HL-60 (cell line): Measurements from ENCODE around the gene MT1X.

Experiments used
- DNase-seq, 2 experiments: peaks; one replicate each; pipeline ENCODE4 v3.0.0-alpha.2; 2010 to 2020; ENCODE audit warnings: low read depth in 1 of 2, low spot score in 1 of 2
- H3K27ac ChIP-seq: fragments of 250-450 bp; sonication (Bioruptor Pico); replicated peaks from 2 replicates; pipeline ENCODE4 v1.5.1; 2020; ENCODE audit warnings: mild to moderate bottlenecking, moderate library complexity
- H3K27me3 ChIP-seq: fragments of 250-450 bp; sonication (Bioruptor Pico); 2 replicates; pipeline ENCODE4 v1.5.1; 2021; ENCODE audit warnings: mild to moderate bottlenecking, moderate library complexity; ENCODE audit not compliant: insufficient read depth, poor library complexity, severe bottlenecking
- H3K4me3 ChIP-seq: replicated peaks from 2 replicates; pipeline ENCODE4 v1.5.1; 2011; ENCODE audit warnings: mild to moderate bottlenecking, control low read depth, low read length; ENCODE audit not compliant: insufficient read depth
- GABPA ChIP-seq: IDR thresholded peaks from 2 replicates; pipeline ENCODE4 v1.6.1; 2012; ENCODE audit warnings: low read depth
- POLR2AphosphoS5 ChIP-seq: IDR thresholded peaks from 2 replicates; pipeline ENCODE4 v1.6.1; 2012; ENCODE audit warnings: low read depth
- SPI1 ChIP-seq: IDR thresholded peaks from 2 replicates; pipeline ENCODE4 v1.6.1; 2012; ENCODE audit warnings: low read depth, mild to moderate bottlenecking, borderline replicate concordance
- TF ChIP-seq, protein P1 (sequence below): IDR thresholded peaks from 2 replicates; pipeline ENCODE4 v1.6.1; 2012; ENCODE audit warnings: low read depth; ENCODE audit not compliant: insufficient replicate concordance
- TF ChIP-seq, protein P2 (sequence below): IDR thresholded peaks from one replicate; pipeline ENCODE4 v1.5.1; 2011; ENCODE audit warnings: low read length, control low read depth, inconsistent platforms; ENCODE audit not compliant: insufficient read depth

Gene MT1X

GRCh38 chr16:56634715-56635440 is 47.4 kb upstream of the MT1X start:
- Histone ChIP-seq H3K27me3 (peaks cover 84% of the 10 kb centered on the region), H3K4me3 (no peak overlapping the region), H3K27ac (no peak overlapping the region)
- TF ChIP-seq GABPA (no peak), POLR2AphosphoS5 (no peak), SPI1 (no peak)
- TF ChIP-seq, protein P1, sequence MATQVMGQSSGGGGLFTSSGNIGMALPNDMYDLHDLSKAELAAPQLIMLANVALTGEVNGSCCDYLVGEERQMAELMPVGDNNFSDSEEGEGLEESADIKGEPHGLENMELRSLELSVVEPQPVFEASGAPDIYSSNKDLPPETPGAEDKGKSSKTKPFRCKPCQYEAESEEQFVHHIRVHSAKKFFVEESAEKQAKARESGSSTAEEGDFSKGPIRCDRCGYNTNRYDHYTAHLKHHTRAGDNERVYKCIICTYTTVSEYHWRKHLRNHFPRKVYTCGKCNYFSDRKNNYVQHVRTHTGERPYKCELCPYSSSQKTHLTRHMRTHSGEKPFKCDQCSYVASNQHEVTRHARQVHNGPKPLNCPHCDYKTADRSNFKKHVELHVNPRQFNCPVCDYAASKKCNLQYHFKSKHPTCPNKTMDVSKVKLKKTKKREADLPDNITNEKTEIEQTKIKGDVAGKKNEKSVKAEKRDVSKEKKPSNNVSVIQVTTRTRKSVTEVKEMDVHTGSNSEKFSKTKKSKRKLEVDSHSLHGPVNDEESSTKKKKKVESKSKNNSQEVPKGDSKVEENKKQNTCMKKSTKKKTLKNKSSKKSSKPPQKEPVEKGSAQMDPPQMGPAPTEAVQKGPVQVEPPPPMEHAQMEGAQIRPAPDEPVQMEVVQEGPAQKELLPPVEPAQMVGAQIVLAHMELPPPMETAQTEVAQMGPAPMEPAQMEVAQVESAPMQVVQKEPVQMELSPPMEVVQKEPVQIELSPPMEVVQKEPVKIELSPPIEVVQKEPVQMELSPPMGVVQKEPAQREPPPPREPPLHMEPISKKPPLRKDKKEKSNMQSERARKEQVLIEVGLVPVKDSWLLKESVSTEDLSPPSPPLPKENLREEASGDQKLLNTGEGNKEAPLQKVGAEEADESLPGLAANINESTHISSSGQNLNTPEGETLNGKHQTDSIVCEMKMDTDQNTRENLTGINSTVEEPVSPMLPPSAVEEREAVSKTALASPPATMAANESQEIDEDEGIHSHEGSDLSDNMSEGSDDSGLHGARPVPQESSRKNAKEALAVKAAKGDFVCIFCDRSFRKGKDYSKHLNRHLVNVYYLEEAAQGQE = no peak
- TF ChIP-seq, protein P2, sequence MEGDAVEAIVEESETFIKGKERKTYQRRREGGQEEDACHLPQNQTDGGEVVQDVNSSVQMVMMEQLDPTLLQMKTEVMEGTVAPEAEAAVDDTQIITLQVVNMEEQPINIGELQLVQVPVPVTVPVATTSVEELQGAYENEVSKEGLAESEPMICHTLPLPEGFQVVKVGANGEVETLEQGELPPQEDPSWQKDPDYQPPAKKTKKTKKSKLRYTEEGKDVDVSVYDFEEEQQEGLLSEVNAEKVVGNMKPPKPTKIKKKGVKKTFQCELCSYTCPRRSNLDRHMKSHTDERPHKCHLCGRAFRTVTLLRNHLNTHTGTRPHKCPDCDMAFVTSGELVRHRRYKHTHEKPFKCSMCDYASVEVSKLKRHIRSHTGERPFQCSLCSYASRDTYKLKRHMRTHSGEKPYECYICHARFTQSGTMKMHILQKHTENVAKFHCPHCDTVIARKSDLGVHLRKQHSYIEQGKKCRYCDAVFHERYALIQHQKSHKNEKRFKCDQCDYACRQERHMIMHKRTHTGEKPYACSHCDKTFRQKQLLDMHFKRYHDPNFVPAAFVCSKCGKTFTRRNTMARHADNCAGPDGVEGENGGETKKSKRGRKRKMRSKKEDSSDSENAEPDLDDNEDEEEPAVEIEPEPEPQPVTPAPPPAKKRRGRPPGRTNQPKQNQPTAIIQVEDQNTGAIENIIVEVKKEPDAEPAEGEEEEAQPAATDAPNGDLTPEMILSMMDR = no peak
- no peak for DNase-seq

GRCh38 chr16:56635441-56635967 is 46.8 kb upstream of the MT1X start:
- Histone ChIP-seq H3K4me3 (no peak overlapping the region), H3K27ac (no peak overlapping the region), H3K27me3 (peaks cover 84% of the 10 kb centered on the region)
- no peak for DNase-seq
- TF ChIP-seq, protein P2 = no peak

DNA sequence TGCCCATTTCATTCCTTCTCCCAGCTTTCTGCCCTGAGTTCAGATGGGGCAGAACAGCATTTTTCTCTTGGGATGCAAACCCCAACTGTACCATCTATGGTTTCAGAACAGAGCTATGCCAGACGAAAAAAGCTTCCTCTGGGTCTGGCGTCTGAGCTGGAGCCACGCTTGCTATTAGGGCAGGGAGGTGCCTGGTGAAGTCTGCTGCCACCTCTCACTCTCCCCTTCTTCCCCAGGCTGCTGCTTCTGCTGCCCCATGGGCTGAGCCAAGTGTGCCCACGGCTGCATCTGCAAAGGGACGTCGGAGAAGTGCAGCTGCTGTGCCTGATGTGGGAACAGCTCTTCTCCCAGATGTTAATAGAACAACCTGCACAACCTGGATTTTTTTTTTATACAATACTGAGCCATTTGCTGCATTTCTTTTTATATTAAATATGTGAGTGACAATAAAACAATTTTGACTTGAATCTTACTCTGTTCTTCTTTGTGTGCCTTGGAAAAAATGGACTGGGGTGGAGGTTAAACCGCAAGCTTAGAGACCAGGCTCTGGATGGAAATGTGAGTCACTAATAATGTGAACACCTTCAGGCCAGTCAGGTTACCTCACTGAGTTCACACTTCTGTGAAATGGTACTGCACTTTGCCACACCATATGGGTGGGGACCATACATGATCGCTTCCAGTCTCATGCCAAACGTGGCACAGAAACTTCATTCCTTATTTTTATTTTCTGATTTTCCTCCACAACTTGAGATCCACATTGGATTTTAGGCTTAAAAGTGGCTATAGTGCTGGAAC is 45.5 kb upstream of the MT1X start:
- no peak for TF ChIP-seq GABPA
- Histone ChIP-seq H3K4me3 (no peak overlapping the region), H3K27ac (no peak overlapping the region), H3K27me3 (peaks cover 74% of the 10 kb centered on the region)
- no peak for DNase-seq

DNA sequence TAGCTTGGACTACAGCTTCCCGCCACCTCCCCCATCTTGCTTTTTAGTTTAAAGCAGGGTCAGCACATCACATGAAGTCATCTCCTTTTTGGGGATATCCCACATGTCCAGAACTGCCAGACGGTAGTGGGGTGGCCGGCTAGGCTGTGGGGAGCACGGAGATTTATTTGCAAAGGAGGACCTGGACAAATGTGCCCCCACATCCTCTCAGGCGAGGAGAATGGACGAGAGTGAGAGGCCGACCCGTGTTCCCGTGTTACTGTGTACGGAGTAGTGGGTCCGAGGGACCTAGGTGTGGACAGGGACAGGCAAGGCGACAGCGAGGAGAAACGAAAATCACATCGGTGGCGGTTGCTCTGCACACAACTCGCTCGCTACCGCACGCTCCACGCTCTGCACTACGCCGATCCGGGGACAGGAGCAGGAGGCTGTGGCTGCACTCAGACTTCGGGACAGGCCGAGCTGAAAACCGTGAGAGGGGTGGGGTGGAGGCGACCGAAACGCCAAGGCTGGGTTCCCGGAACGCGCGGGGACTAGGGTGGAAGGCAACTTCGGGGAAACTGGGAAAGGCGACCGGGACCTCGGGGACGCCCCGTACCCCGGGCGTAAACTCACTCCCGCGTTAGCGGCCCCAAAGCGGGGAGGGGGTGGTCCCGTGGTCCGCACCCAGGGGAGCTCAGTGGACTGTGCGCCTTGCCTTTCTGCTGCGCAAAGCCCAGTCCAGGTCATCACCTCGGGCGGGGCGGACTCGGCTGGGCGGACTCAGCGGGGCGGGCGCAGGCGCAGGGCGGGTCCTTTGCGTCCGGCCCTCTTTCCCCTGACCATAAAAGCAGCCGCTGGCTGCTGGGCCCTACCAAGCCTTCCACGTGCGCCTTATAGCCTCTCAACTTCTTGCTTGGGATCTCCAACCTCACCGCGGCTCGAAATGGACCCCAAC is 44.2 kb upstream of the MT1X start, which contains the start of gene MT1A:
Gene MT1A, plus strand, starts transcription at position 853 of the 937 bp plus-strand sequence. Its CDS starts 73 bp downstream, at position 926.
- DNase-seq = no peak
- H3K4me3 ChIP-seq = no peak within 1 kb of the TSS
- no peak for TF ChIP-seq GABPA
- no peak for TF ChIP-seq POLR2AphosphoS5
- TF ChIP-seq, protein P2 = no peak
- no peak for TF ChIP-seq SPI1
- TF ChIP-seq, protein P1 = no peak
- H3K27me3 ChIP-seq = peaks cover 66% of the 10 kb centered on the region
- H3K27ac ChIP-seq = no peak within 1 kb of the TSS
